Ovary (tissue), 9 donors: ENCODE data around the gene DRD3. TPM values are rescaled to one million over a fixed set of nuclear protein-coding genes. Genes with fewer than 3 reads are reported as not detected.

ENCODE experiments used
- DNase-seq, 5 donors: peaks; one replicate each; pipeline ENCODE4 v3.0.0-alpha.2; 2019 to 2020
- H3K27ac ChIP-seq, 2 donors: fragments of 200-600 bp; one replicate each; pipeline versions ENCODE4 v1.5.1 to v1.8.0; 2019 to 2022
- H3K27me3 ChIP-seq: fragments of 200-600 bp; one replicate; pipeline ENCODE4 v1.8.0; 2022
- H3K36me3 ChIP-seq: fragments of 200-600 bp; sonication (generic); one replicate; pipeline ENCODE4 v1.5.1; 2019
- H3K4me1 ChIP-seq: one replicate; pipeline ENCODE4 v1.8.1; 2013; ENCODE audit warnings: mild to moderate bottlenecking, moderate library complexity; ENCODE audit not compliant: insufficient read depth
- H3K4me3 ChIP-seq: fragments of 200-600 bp; sonication (generic); one replicate; pipeline ENCODE4 v1.5.1; 2017
- H3K9me3 ChIP-seq, 2 donors: fragments of 200-600 bp in 1 of 2; sonication (generic) in 1 of 2; one replicate each; pipeline versions ENCODE4 v1.5.1 to v1.8.1; 2013 to 2019; ENCODE audit warnings: mild to moderate bottlenecking in 1 of 2, moderate library complexity in 1 of 2
- EP300 ChIP-seq: sonication (generic); formaldehyde crosslinking; IDR thresholded peaks from one replicate; pipeline ENCODE4 v1.6.1; 2017; ENCODE audit warnings: antibody characterized with exemption
- POLR2A ChIP-seq: fragments of 450-650 bp; IDR thresholded peaks from one replicate; pipeline ENCODE4 v1.6.1; 2017; ENCODE audit warnings: antibody characterized with exemption, mild to moderate bottlenecking, moderate library complexity
- WGBS, 3 donors: extraction: QIAGEN DNeasy Blood & Tissue Kit in 1 of 3; methylation state at CpG; one replicate each; pipeline versions ENCODE4 v1.1.5 to v1.1.7; 2013 to 2017; 5-methylcytosine and 5-hydroxymethylcytosine counted together
- intact Hi-C, 4 donors: fragments of 100-400 bp; cut with DNase I; formaldehyde crosslinking; loops; one replicate each; pipeline versions ENCODE4 v1.11.0 to v1.15.1; 2022 to 2023
- polyA plus RNA-seq, 2 donors: library from polyadenylated mRNA; stranded (reverse); fragments of 200-250 nt in 1 of 2; fragments of 350-450 nt in 1 of 2; fragmentation: Illumina TruSeq in 1 of 2; extraction: RNeasy Lipid Tissue Mini Kit (QIAGEN cat#74804) in 1 of 2; gene quantifications; one replicate each; pipeline ENCODE4 v1.2.3, GENCODE V29; 2013 to 2014
- total RNA-seq, 7 donors: library from RNA; depleted of rRNA in 2 of 7; stranded (reverse); fragments of >200 nt in 2 of 7; fragmentation: NEBNext Ultra II Directional in 3 of 7; extraction: Animal tissue kit (Norgen Biotek cat#: 25700) in 3 of 7; gene quantifications; one replicate each; pipeline versions ENCODE4 v1.1.0 to v1.2.4, GENCODE V29; 2016 to 2023
- TF ChIP-seq, protein P1 (sequence below), 3 donors: fragments of 450-650 bp in 2 of 3; fragments of 200-600 bp in 1 of 3; IDR thresholded peaks; one replicate each; pipeline versions ENCODE4 v1.5.1 to v1.8.0; 2016 to 2022; ENCODE audit warnings: antibody characterized with exemption in 3 of 3, mild to moderate bottlenecking in 1 of 3
- donor health status: DM: no; HTN: no; CAD: no; lungs with moderate emphysema.
- donor health status: DM: no; HTN: no; CAD: no.
- donor health status: Bipolar disorder and iron deficiency.
- donor health status: DM: yes; HTN: yes; CAD: no.
- donor health status: DM: no; HTN: no; CAD: no.
- donor health status: DM: yes; HTN: yes; CAD: no.

Gene DRD3
- total and polyA plus RNA-seq, 9 donors, result not detected

DNA sequence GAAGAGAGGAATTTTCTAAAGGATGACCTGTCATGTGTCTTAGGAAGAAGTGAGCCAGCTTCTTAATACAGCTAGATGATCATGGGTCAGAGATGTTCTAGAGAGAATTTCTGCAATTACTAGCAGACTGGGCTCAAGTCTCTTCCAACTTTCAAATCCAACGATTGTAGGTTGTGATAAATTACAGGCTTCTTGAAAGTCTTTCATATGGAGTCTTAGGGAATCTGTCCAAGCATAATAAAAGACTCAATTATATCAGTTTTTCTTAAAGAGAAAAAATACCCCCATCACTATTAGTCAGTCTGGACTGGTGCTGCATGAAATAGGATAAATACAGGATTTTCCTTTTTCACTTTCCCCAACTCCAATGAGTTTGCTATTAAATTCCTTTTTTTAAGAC is 59.1 kb downstream of the DRD3 start:
- H3K4me3 ChIP-seq, result no peak overlapping the region
- no peaks in the 10 kb centered on the region for H3K9me3 ChIP-seq
- H3K4me1 ChIP-seq, result no peaks in the 10 kb centered on the region
- WGBS, 3 donors, result 0 to 11% (median 3%) methylated on average over 1 of the region's 1 CpG
- no peaks in the 10 kb centered on the region for H3K27me3 ChIP-seq
- no peaks in the 10 kb centered on the region for H3K36me3 ChIP-seq
- TF ChIP-seq POLR2A, result no peak
- TF ChIP-seq EP300, result no peak
- TF ChIP-seq, protein P1, sequence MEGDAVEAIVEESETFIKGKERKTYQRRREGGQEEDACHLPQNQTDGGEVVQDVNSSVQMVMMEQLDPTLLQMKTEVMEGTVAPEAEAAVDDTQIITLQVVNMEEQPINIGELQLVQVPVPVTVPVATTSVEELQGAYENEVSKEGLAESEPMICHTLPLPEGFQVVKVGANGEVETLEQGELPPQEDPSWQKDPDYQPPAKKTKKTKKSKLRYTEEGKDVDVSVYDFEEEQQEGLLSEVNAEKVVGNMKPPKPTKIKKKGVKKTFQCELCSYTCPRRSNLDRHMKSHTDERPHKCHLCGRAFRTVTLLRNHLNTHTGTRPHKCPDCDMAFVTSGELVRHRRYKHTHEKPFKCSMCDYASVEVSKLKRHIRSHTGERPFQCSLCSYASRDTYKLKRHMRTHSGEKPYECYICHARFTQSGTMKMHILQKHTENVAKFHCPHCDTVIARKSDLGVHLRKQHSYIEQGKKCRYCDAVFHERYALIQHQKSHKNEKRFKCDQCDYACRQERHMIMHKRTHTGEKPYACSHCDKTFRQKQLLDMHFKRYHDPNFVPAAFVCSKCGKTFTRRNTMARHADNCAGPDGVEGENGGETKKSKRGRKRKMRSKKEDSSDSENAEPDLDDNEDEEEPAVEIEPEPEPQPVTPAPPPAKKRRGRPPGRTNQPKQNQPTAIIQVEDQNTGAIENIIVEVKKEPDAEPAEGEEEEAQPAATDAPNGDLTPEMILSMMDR (IDR thresholded peaks at IDR 0.05), result no peak
- no peak overlapping the region for H3K27ac ChIP-seq
- intact Hi-C loops, result no loop called here
- no peak for DNase-seq

DNA sequence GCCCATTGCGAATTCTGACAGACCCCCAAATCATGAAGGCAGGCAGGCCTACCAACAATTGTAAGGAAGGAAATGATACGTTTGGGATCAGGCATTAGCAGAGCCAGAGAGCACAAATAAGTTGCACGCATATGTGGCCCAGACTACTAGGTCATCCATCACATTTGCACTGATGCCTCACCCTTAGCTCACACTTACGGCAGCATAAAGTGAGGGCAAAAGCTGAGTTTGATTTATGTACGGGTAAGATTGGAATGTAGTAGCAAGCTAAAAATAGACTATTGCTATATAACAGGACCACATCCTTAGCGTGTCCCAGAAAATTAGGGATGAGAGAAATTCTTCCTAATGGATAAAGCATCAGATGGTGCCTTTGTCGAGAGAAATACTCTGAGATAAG is 63.7 kb downstream of the DRD3 start:
- 64 to 76% (median 69%) methylated on average over 7 of the region's 7 CpGs for WGBS, 3 donors
- intact Hi-C loops, result no loop called here
- Histone ChIP-seq H3K27me3 (no peaks in the 10 kb centered on the region), H3K36me3 (no peaks in the 10 kb centered on the region), H3K4me1 (no peaks in the 10 kb centered on the region), H3K4me3 (no peak overlapping the region), H3K9me3 (no peaks in the 10 kb centered on the region), H3K27ac (no peak overlapping the region)
- TF ChIP-seq, protein P1 (IDR thresholded peaks at IDR 0.05), result no peak
- TF ChIP-seq EP300 (no peak), POLR2A (no peak)
- no peak for DNase-seq

DNA sequence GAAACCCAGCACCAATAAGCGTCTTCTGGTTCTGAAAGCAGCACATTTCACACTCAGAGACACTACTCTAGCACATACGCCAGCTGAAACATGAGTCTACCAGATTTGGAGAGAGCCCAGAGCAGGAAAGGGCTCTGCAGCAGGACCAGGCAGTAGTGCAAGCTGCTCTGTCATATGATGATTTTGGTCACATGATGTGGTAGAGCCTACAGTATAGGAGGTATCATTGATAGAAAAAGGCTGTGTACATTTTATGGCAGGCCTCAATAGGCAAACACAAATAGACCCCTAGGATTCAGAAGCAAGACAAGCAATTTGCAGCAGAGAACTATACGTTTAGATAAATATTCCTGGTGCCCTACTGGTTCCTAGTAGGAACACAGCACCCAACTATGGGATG is 64.1 kb downstream of the DRD3 start:
- H3K27me3 ChIP-seq, result no peaks in the 10 kb centered on the region
- 84 to 86% (median 84%) methylated on average over 3 of the region's 3 CpGs for WGBS, 3 donors
- no peak for DNase-seq
- H3K4me3 ChIP-seq, result no peak overlapping the region
- H3K4me1 ChIP-seq, result no peaks in the 10 kb centered on the region
- TF ChIP-seq, protein P1 (IDR thresholded peaks at IDR 0.05), result no peak
- TF ChIP-seq EP300 (no peak), POLR2A (no peak)
- no peaks in the 10 kb centered on the region for H3K9me3 ChIP-seq
- intact Hi-C loops, result no loop called here
- no peak overlapping the region for H3K27ac ChIP-seq
- H3K36me3 ChIP-seq, result no peaks in the 10 kb centered on the region

DNA sequence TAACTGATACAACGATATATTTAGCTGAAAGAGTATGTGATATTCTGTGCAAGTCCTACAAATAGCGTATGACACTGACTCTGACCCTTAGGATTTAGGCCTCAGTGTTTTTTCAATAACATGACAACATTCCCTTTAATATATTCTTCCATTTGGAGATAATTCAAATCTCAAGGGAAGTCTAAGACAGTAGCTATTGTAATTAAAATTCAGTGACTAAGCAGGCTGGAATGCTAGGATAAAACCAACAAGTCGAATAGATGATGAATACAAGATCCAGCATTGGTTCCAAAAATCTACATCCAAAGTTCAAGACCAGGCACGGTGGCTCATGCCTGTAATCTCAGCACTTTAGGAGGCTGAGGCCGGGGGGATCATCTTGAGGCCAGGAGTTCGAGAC is 66.2 kb downstream of the DRD3 start:
- 71 to 78% (median 73%) methylated on average over 6 of the region's 6 CpGs for WGBS, 3 donors
- no peak overlapping the region for H3K4me3 ChIP-seq
- no peak for DNase-seq
- H3K27ac ChIP-seq, result no peak overlapping the region
- H3K4me1 ChIP-seq, result no peaks in the 10 kb centered on the region
- no peaks in the 10 kb centered on the region for H3K36me3 ChIP-seq
- TF ChIP-seq POLR2A (no peak), EP300 (no peak)
- TF ChIP-seq, protein P1 (IDR thresholded peaks at IDR 0.05), result no peak
- no peaks in the 10 kb centered on the region for H3K27me3 ChIP-seq
- no peaks in the 10 kb centered on the region for H3K9me3 ChIP-seq
- intact Hi-C loops, result no loop called here
